ENCODE data around the gene GBE1.

GRCh38 chr3:81761904-81762580, 597 bp upstream of the GBE1 start:
- no peak for TF ChIP-seq YY1 (IDR thresholded peaks at IDR 0.05; ENCODE audit: insufficient read depth, insufficient read length)
- TF ChIP-seq ZNF274 (IDR thresholded peaks at IDR 0.05; ENCODE audit: low read depth, low read length), result no peak
